NCI-H146 treated with DMSO at 0.1 percent for 48 hours (cell line): ENCODE measurements around the gene SUCO.
"Not testable (repeated sequence)": the region's sequence is repeated elsewhere in the genome, so short reads cannot be mapped to it uniquely, and the experiment has no call there.

Source experiments
- DNase-seq: peaks from one replicate; lab custom pipeline; 2025; ENCODE audit not compliant: unreplicated experiment; lab: John Stamatoyannopoulos, UW

The SUCO gene

DNA sequence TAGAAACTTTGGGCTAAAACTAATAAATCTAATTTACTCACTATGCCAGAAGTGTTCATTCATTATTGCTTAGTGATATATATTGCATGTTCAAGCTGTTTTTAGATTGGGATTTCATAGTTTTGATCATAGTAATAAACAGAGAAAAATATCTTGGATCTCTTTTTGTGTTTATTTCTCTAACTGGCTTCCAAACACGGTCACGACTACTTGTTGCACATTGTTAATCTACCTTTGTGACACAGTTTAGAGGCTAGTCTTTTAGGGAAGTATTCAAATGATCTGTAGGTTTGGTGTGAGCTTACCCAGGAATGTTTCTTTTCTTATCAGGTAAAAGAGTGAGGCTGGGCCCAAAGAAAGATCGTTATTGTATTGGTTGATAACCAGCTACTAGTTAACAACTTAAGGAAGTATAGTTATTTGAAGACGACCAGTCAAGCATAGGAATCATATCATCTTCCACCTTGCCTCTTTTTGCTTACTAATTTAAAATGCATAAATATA, 75.2 kb downstream of the SUCO start:
- DNase-seq: no peak

DNA sequence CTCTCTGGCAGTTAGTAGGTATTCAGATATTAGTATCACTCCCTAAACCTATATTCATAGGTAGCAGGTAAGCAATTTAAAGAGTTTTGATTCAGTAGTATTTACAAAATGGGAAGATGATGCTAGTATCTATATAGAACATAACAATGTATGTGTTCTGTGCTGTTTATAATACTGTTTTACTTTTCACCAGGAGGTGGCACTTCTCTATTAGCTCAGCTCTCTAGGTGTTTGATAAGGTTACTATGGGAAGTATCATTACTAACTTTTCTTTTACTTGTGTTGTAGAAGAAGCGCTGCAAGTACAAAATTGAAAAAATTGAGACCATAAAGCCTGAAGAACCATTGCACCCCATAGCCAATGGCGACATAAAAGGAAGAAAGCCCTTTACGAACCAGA, 76.6 kb downstream of the SUCO start:
- no peak for DNase-seq

DNA sequence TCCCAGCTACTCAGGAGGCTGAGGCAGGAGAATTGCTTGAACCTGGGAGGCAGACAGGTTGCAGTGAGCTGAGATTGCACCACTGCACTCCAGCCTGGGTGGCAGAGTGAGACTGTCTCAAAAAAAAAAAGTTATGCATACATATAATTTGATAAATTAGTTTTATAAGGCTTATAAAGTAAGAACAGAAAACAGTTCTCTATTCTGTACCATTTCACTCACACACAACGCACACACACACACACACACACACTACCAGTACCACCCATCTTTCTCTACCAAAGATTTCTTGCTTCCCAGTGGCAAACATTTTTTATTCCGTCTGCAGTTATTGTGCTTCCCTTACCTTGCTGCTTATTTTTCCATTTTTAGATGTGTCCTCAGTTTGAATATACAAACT, 79.5 kb downstream of the SUCO start:
- no peak for DNase-seq

DNA sequence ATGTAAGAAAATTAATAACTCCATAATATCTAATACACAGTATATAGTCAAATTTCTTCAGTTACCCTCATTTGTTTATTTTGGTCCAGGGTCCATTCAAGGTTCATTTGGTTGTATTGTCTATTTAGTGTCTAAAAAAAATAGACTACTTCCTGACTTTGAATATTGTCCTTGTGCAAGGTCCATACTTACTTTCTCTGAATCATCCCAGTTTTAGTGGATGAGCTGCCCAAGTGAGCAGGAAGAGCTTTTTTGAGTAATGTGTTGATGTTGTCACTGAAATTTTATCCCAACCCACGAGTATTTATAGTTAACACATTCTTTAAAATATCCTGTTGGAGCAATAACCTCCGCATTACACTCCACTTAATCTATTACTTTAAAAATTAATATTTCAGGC, 80.3 kb downstream of the SUCO start:
- no peak for DNase-seq

DNA sequence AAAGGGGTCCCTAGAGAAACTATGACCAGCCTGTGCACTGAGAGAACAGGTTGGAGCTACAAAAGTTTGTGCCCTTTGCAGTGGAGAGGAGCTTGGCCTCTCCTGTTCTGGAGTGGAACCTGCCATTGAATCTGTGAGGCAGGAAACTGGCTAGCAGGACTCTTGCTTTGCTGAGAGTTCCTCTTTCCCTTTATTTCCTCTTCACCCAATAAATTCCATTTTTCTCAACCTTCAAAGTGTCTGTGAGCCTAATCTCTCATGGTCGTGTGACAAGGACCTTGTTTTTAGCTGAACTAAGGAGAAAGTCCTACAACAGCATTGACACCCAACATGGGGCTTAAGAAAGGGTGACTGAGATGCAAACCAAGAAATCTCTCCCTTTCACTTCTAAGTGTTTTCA, 83.2 kb downstream of the SUCO start:
- no peak for DNase-seq

DNA sequence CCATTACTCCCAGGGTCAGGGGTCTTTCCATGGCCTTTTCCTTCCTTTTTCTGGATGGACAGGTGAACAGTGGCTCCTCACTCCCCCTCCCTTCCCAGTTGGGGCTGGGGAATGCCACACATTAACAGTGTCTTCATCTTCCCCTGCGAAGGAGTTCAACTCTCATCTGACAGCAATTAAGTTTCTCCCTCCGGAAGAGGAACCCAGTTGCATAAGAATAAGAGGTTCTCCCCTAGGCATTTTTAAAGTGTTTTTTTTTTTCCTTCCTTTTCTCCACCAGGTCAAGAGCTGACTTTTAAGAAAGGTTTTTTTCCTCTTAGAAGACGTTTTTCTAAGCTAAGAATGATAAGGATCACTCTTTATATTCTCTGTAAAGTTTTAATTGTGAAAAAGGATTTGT, 83.7 kb downstream of the SUCO start:
- DNase-seq: no peak

DNA sequence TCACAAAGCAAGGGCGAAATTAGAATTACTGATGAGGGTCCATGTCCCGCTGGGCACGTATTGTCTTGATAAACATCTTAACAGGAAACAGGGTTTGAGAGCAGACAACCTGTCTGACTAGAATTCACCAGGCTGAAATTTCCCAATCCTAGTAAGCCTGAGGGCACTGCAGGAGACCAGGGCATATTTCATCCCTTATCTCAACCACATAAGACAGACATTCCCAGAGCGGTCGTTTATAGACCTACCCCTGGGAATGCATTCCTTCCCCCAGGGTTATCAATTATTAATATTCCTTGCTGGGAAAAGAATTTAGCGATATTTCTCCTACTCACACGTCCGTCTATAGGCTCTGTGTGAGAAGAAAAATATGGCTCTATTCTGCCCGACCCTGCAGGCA, 87.7 kb downstream of the SUCO start:
- DNase-seq: not testable (repeated sequence)

DNA sequence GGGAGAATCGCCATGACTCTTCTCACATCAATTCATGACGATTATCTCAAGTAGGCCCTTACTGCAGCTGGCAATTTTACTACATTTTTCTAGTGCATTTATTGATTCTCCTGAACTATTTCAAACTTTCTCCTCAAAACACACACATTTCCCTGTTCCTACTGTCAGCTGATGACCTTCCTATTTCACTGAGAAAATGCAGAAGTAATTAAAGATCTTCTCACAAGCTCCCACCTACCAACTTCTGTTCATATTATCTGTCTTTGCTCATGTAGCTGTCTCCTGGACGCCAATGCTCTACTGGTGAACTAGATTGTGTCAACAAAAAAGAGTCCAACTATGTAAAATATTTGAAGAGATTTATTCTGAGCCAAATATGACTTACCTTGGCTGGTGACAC, 89.6 kb downstream of the SUCO start:
- DNase-seq: no peak

DNA sequence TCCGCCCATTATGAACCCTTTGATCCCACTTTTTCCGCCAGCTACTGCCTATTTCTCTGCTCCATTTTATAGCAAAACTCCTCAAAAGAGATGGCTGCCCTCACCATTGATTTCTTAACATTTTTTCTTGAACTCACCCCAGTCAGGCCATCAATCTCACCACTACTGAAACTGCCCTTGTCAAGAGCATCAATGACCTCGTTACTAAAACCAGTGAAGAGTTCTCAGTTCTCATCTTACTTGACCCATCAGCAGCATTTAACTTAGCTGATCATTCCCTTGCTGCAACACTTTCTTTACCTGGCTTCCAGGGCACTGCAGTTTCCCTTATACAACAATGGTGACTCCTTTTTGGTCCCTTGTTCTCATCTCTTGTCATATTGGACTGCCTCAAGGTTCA, 90.8 kb downstream of the SUCO start:
- DNase-seq: no peak

DNA sequence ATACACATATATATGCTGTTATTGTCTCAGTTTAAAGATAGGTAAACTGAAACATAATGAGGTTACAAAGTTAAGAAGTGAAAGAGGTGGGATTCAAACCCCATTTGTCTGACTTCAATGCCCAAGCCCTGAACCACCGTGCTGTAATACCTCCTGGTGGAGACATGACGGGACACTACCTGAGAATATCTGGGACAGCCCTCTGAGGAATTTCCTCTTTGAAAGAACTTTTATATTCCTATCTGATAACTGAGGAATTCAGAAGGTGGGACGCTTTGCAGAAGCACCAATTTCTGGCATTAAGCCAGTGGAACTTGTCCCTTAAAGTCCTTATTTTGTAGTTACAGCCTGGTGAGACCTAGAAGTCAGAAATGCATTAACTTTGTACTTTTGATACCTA, 93.9 kb downstream of the SUCO start:
- DNase-seq: no peak

DNA sequence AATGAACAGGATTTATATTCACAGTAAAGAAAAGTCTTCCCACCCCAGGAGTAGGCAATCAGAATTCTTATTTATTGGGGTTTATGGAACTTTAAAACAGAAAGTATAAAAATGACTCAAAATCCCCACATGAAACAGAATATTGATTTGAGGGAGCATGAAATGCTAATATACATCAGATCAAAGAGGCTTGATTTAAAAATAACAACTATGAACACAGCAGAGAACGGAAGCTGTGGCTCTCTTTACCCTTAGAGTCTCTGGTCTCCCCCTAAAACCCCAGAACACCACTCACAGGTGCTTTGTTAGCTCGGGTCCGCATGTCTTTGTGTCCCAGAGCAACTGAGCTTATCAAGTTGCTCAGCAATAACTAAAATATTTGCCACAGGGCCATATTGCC, 94.8 kb downstream of the SUCO start:
- no peak for DNase-seq

DNA sequence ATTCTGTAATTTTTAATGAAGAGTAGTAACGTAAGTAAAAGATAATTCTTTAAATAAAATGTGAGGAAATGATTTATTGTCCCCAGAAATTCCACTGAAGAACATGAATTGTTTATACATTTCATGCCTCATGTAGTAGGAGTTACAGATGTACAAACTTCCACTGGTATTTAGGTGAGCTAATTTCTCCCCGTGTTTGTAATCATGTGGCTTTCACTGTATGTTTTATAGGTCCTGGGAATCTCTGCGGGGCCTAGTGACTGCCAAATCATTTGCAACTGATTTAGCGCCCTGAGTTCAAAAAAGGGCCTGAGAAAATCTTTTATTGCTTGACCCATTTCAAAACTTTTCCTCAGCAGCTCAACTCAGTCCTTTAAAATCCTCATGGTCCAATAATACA, 95.5 kb downstream of the SUCO start:
- DNase-seq: no peak

DNA sequence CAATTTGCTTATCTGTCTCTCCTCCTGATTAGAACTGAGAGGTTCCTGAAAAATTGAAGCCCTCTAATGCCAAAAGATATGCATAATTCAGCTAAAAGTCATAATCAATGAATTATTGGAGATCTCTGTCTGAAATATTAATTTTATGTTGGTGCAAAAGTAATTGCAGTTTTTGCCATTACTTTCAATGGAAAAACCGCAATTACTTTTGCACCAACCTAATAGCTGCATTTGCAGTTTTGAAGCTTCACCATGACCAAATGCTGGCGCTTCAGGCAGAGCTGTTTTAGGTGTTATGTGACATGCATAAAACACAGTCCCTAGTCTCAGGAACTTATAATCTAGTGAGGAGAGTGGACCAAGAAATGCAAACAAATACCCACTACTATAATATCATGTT, 96.2 kb downstream of the SUCO start:
- no peak for DNase-seq

DNA sequence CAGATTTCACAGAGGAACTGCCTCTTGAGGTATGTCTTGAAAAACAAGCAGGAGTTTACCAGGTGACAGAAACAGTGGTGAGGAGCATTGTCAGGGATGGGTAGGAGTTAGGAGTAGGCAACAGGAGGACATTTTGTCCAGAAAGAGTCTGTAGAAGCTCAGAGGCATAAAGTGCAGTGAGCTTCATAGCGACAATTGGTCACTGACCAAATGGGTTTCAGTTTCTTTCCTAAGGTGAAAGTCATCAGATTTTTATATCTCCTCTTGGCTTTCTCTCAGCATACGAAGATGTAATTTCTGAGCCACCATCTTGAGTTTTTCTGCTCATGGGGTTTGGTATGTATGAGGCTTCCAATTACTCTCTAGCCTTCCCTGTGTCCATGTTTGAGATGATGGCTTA, 96.7 kb downstream of the SUCO start:
- DNase-seq: no peak

DNA sequence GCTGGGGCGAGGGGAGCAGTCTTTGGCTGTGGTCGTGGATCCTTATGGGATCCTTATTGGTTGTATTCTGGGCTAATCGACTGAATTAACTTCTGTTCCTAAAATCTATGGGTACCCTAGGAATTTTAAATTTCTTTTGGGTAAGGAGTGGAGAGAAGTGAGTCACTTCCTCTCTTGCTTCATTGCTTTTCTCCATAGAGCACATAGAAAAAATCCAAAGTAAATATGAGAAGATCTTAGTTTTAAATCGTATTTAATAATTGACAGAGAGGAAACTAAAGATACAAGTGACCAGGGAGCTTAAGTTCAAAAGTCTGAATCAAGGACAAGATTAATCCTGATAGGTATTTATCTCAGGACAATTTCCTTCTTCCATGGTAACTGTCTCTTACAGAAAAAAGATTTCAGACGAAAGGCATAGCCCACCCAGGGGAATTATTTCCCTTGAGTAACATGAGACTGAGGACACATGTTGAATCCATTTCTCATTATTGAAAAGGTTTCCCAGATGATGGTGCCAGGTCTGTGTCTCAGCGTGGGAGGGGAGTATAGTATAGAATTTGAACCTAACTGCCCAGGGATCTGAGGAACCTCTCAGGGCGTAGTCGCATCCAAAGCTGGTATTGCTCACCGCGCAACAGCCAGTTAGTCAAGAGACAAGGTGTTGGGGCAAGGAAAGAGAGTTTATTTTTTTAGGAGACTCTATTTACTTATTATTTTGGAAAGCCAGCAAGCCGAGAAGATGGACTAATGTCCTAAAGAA, 97.3 kb downstream of the SUCO start:
- DNase-seq: no peak

DNA sequence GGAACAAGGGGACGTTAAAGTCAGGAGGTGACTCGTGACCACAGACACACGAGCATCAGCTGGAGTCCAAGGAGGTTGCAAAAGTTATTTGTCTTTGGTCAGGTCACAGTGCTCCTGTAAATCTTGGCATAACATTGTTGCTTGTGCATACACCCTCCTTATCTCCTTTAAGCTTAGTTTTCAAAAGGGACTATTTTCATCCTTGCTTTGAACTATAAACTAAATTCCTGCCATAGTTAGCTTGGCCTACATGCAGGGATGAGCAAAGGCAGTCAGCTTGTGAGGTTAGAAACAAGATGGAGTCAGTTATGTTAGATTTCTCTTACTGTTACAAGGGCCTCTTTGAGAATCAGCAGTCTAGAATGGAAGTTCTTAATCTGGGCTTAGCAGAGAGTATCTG, 97.9 kb downstream of the SUCO start:
- DNase-seq: no peak

DNA sequence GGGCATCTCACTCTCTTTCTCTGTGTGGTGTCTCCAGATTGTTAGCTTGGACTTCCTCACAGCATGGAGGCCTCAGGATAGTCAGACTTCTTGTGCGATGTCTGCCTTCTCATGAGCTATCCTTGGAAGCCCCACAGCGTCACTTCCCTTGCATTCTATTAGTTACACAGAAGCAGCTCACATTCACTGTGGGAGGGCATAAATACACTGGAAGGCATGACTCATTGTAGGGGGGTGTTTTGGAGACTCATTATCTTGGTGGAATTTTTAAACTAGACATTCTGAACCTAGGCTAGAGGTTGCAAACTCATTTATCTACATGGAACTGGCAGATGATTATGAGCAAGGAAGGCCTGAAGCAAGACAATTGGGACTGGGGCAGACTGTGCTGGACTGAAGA, 104.6 kb downstream of the SUCO start:
- no peak for DNase-seq

DNA sequence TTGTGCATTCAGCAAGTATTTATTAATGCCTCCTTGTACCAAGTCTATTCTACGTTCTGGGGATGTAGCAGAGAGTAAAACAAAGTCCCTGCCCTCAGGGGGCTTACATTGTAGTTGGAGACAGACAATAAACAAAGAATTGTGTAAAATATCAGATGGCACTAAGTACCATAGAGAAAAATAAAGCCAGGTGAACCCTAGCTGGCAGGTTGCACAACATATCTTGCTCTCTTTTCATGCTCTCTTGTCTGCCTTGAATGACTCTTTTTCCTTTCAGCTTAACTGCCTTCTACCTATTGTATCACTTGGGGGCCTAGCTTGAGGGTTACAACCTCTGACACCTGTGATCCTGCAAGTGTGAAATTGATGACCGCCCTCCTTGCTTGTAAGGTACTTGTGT, 105.3 kb downstream of the SUCO start:
- no peak for DNase-seq

DNA sequence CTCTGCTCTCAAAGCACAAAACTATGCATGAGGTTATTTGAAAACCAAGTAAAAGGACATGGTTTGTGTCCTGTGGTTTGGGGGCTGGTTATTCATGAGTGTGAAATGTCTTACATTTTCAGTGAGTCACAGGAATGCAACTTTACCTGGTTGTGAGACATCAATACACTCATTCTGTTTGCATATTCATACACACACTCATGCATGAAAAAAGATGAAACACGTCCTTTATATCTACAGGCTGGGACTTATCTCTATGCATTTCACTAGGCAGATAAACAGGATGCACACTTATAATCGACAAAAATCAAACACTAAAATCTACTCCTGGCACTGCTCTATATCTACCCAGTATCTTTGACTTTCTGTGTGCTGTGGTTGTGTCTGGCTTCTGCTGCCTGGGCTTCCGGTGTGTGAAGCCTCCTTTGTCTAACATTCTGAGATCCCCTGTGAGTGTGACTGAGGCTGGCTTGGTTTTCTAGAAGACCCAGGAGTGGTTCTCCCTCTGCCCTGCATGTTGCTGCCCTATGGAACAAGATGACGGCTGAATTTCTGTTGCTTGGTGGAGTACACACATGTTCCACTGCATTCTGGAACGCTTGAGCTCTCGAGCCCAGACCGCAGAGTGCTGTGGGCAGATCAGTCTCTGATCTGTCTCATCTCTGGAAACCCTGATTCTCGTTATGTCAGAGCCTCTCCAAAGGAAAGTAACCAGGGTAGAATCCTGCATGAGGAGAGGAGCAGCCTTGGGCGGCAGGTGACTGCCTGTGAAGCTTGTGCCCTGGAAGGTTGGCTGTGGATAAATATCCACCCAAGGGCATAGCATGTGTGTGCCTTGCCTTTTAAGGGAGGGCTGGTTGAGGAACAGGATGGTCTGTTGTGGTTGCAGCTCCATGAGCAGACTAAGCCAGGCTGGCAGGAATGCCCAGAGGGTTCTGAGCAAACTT, 106.2 kb downstream of the SUCO start:
- DNase-seq: no peak

DNA sequence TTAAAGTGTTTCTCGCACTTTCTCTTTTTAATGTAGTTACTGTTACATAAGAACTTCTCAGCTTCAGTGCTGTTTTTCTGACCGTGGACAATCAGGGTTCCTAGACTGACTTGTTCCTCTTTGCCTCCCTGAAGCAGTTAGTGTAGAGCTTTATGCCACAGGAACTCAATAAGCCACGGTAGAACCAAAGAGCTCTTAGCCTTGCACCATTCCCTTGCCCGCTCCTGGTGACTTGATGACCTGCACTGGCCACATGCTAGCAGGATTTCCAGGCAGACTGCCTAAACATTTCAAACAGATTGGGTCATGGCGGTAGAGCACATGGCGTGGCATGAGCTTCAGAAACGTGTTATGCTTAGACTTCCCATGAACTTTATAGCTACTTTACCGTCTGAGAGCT, 107.2 kb downstream of the SUCO start:
- no peak for DNase-seq

DNA sequence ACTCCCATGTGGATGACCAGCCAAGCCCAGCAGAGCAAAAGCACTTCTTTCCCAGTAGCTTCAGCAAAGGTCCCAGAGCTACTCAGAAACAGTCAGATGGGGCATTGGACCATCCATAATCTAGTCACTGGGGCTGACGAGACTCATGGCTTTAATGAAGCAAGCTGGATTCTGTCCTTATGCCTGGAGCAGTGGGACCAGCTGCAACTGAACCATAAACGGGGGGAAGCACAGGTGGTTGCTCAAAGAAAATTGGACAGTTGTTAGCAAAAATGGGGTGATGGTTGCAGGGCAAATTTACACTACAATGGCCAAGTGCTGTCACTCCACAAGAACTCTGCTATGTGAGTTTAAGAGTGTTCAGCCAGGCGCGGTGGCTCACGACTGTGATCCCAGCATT, 108.5 kb downstream of the SUCO start:
- DNase-seq: no peak

DNA sequence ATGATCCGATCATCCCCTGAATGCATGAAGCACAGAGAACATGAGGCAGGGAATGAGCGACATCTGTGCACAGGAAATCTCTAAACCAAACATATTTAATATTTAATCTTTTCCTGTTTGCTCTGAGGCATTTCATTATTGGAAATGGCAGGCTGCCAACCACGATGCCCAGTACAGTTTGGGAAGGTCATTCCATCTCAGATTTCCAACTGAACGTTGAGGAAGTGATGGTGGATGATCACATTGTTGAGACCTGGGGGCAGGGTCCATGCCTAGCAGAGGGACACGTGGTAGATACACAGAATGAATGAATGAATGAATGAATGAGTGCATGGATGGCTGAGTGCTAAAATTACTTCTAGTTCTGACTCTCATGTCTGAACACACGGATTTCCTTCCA, 110.0 kb downstream of the SUCO start:
- DNase-seq: no peak
